ENCODE data around the gene FGFBP2. TPM values are rescaled to one million over a fixed set of nuclear protein-coding genes. Genes with fewer than 3 reads are reported as not detected.

FGFBP2 gene
- total RNA-seq, 1 donor from 2014 or later = not detected

Other genes starting within 250 kb of the FGFBP2 start
- 1.6 TPM for gene CD38, start 184.8 kb downstream of the FGFBP2 start, total RNA-seq
- gene FGFBP1, start 24.4 kb downstream of the FGFBP2 start, total RNA-seq = not detected
- 87.6 TPM for gene PROM1, start 120.8 kb upstream of the FGFBP2 start, total RNA-seq